ENCODE measurements around the gene HEXD.

- TF ChIP-seq HDGF (IDR thresholded peaks at IDR 0.05) (no peak), CBFB (IDR thresholded peaks at IDR 0.05; ENCODE audit: low read depth) (no peak), CTCF (IDR thresholded peaks at IDR 0.05 in 2 of 3, conservative IDR thresholded peaks at IDR 0.05 in 1 of 3; ENCODE audit: control insufficient read depth in 2 of 3, extremely low read depth in 1 of 3, insufficient read depth in 1 of 3, low read depth in 3 of 3, low read length in 3 of 3) (no peak), SMC3 (IDR thresholded peaks at IDR 0.05; ENCODE audit: borderline replicate concordance, low read length) (no peak)
These were observed 34.0 kb downstream of the HEXD start for GRCh38 chr17:82452162-82452561.

Data from GM12878 (cell line).